Transverse colon (tissue), 4 donors: ENCODE results near the gene EPHA4. TPM values are rescaled to one million over a fixed set of nuclear protein-coding genes. Genes with fewer than 3 reads are reported as not detected.

Source experiments
- DNase-seq: peaks from one replicate; pipeline ENCODE4 v3.0.0-alpha.2; 2019
- H3K27ac ChIP-seq, 4 donors: fragments of 200-600 bp; sonication (generic); 2 replicates each; pipeline ENCODE4 v1.5.1; 2016 to 2018; ENCODE audit warnings: inconsistent platforms in 4 of 4
- H3K27me3 ChIP-seq: fragments of 200-600 bp; sonication (generic); 2 replicates; pipeline ENCODE4 v1.5.1; 2017; ENCODE audit warnings: inconsistent platforms
- H3K36me3 ChIP-seq, 4 donors: fragments of 200-600 bp; sonication (generic); 2 replicates each; pipeline ENCODE4 v1.5.1; 2017 to 2019; ENCODE audit warnings: inconsistent platforms in 4 of 4
- H3K4me1 ChIP-seq, 4 donors: fragments of 200-600 bp; sonication (generic); 2 replicates each; pipeline ENCODE4 v1.5.1; 2017 to 2020; ENCODE audit warnings: inconsistent platforms in 4 of 4
- H3K4me3 ChIP-seq, 4 donors: fragments of 200-600 bp; sonication (generic); 1 replicate in 1 of 4; 2 replicates in 3 of 4; pipeline versions ENCODE4 v1.5.1 to v1.6.1; 2017 to 2019; ENCODE audit warnings: inconsistent platforms in 4 of 4
- H3K9me3 ChIP-seq, 2 donors: fragments of 200-600 bp; sonication (generic); 2 replicates each; pipeline ENCODE4 v1.5.1; 2017 to 2019; ENCODE audit warnings: inconsistent platforms in 2 of 2
- CTCF ChIP-seq, 5 experiments: fragments of 200-600 bp in 3 of 5; fragments of 450-650 bp in 2 of 5; sonication (generic) in 3 of 5; IDR thresholded peaks; 1 replicate in 2 of 5; 2 replicates in 3 of 5; pipeline ENCODE4 v1.5.1; 2016 to 2017; ENCODE audit warnings: antibody characterized with exemption in 5 of 5, inconsistent platforms in 3 of 5, mild to moderate bottlenecking in 2 of 5, moderate library complexity in 1 of 5
- EP300 ChIP-seq: sonication (generic); formaldehyde crosslinking; IDR thresholded peaks from one replicate; pipeline ENCODE4 v1.6.1; 2017; ENCODE audit warnings: antibody characterized with exemption, low read depth
- POLR2A ChIP-seq: fragments of 450-650 bp; IDR thresholded peaks from one replicate; pipeline ENCODE4 v1.6.1; 2016; ENCODE audit warnings: antibody characterized with exemption, mild to moderate bottlenecking, moderate library complexity
- POLR2AphosphoS5 ChIP-seq, 3 donors: sonication (generic); formaldehyde crosslinking; IDR thresholded peaks; one replicate each; pipeline ENCODE4 v1.6.1; 2016; ENCODE audit warnings: antibody characterized with exemption in 3 of 3
- WGBS, 2 donors: methylation state at CpG; one replicate each; pipeline ENCODE4 v1.1.5; 2018; ENCODE audit warnings: low coverage in 1 of 2; 5-methylcytosine and 5-hydroxymethylcytosine counted together
- in situ Hi-C, 4 donors: fragments of 200-750 bp; cut with MboI; loops; one replicate each; pipeline versions ENCODE4 v1.15.0 to v1.15.1; 2017; ENCODE audit warnings: low sequenced_read_pairs in 3 of 4, low pct_ligation_motif_present in 1 of 4, low pct_unique_long_range_greater_than_20kb in 1 of 4
- intact Hi-C: fragments of 100-400 bp; cut with DNase I; formaldehyde crosslinking; loops from one replicate; pipeline ENCODE4 v1.15.1; 2023; ENCODE audit warnings: low total_unique reads
- total RNA-seq, 4 donors: library from RNA; depleted of rRNA; stranded (reverse); fragments of >200 nt; gene quantifications; one replicate each; pipeline ENCODE4 v1.1.0, GENCODE V29; 2016

The EPHA4 gene
- total RNA-seq, 4 donors from 2014 or later: 1.5 to 21.0 (median 13.8) TPM

DNA sequence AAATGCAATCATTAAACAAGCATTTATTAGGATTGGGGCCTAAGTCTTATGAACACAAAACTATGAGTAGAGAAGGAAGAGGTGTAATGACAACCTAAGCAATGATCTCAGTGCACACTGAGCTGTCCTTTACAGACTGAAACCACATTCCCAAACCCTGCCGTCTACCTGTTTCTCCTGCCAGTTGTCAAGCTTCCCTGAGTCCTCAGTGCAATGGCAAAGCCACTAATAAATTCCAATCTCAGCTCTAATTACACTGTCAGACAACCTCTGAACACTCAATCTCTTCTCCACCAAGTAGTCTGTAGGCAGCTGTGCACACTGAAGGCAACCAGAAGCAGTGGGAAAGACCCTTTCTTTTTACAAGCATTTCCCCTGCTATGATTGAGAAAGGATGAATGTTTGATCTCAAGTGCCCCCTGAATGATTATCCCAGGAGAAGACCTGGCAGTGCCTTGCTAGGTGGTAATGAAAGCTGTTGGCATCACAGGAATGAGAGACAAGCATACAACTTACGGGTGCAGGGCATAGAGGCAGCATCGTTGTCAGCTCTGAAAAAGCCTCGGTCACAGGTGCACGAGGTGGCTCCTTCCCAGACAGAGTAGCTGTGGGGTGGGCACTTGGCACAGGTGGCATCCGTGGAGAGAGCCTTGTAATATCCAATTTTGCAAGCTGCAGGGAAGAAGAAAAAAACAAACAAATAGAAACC lies 71.4 kb downstream of the EPHA4 start:
- intact Hi-C loops: no loop called here
- WGBS, 2 donors: 77 to 89% methylated on average over 4 to 6 of the region's 6 CpGs
- no peak overlapping the region for H3K4me3 ChIP-seq
- no peak overlapping the region for H3K27ac ChIP-seq
- H3K9me3 ChIP-seq: no peaks in the 10 kb centered on the region
- H3K36me3 ChIP-seq: no peaks in the 10 kb centered on the region
- in situ Hi-C loops: no loop called here
- no peak for DNase-seq
- no peak for TF ChIP-seq EP300
- TF ChIP-seq CTCF (IDR thresholded peaks at IDR 0.05): no peak
- TF ChIP-seq POLR2A: no peak
- TF ChIP-seq POLR2AphosphoS5 (IDR thresholded peaks at IDR 0.05): no peak
- H3K27me3 ChIP-seq: no peaks in the 10 kb centered on the region
- no peaks in the 10 kb centered on the region for H3K4me1 ChIP-seq

DNA sequence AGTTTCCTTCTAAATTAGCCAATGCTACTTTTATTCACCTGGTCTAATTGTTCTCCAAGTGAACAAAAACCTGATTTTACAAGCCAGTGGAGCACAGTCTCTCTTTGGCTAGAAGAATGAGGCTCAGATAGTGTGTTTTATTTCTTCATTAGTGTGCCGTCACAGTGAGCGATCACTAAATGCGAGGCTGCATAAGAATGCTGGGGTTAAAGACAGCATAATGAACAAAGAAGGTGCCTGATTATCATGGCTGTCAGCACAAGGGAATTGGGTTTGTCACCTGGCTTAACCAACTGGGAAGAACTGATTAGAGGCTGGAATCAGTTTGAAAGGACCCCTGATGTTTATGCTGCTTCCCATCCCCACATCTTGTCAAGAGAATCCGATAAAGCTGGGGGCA lies 76.4 kb downstream of the EPHA4 start:
- intact Hi-C loops: no loop called here

DNA sequence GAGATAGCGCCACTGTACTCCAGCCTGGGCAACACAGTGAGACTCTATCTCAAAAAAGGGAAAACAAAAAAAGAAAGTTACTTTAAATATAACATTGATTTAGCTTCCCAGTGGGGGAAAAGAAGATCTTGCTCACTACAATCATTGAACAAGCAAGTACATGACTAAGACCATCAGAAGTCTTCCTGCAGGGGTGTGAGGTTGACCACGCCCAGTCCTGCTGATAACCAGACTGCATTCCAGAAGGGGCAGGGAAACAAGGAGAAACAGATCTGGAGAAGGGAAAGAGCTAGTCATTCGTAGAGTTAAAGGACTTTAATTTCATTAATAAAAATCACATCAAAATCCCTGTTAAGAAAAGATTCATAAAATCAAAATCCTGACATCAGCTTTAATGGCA lies 77.5 kb downstream of the EPHA4 start:
- in situ Hi-C loops (no loop called here), intact Hi-C loops (no loop called here)
- Histone ChIP-seq H3K36me3 (no peaks in the 10 kb centered on the region), H3K9me3 (no peaks in the 10 kb centered on the region), H3K4me3 (no peak overlapping the region), H3K27ac (no peak overlapping the region), H3K4me1 (peaks cover 0 to 9% (median 5%) of the 10 kb centered on the region in 4 donors), H3K27me3 (no peaks in the 10 kb centered on the region)
- TF ChIP-seq POLR2A: no peak
- TF ChIP-seq EP300: no peak
- TF ChIP-seq CTCF (IDR thresholded peaks at IDR 0.05): no peak
- TF ChIP-seq POLR2AphosphoS5 (IDR thresholded peaks at IDR 0.05): no peak
- peak; percentile 17 for DNase-seq
- 82 to 86% methylated on average over 3 of the region's 3 CpGs for WGBS, 2 donors

More for the DNA sequence above, 76.4 kb downstream of the EPHA4 start:
- TF ChIP-seq CTCF (IDR thresholded peaks at IDR 0.05) (no peak), POLR2A (no peak), EP300 (no peak), POLR2AphosphoS5 (IDR thresholded peaks at IDR 0.05) (no peak)
- H3K4me1 ChIP-seq: peaks cover 0 to 4% (median 3%) of the 10 kb centered on the region in 4 donors
- DNase-seq: no peak
- 96 to 100% methylated on average over 1 to 4 of the region's 4 CpGs for WGBS, 2 donors
- H3K4me3 ChIP-seq: no peak overlapping the region
- in situ Hi-C loops: no loop called here
- no peaks in the 10 kb centered on the region for H3K27me3 ChIP-seq
- H3K9me3 ChIP-seq: no peaks in the 10 kb centered on the region
- H3K36me3 ChIP-seq: no peaks in the 10 kb centered on the region
- H3K27ac ChIP-seq: no peak overlapping the region

- H3K4me1 ChIP-seq: peaks cover 0 to 14% (median 7%) of the 10 kb centered on the region in 4 donors
- no peak overlapping the region for H3K4me3 ChIP-seq
- DNase-seq: no peak
- no peaks in the 10 kb centered on the region for H3K27me3 ChIP-seq
- H3K36me3 ChIP-seq: no peaks in the 10 kb centered on the region
- in situ Hi-C loops: no loop called here
- intact Hi-C loops: no loop called here
- TF ChIP-seq CTCF (IDR thresholded peaks at IDR 0.05) (no peak), EP300 (no peak), POLR2A (no peak), POLR2AphosphoS5 (IDR thresholded peaks at IDR 0.05) (no peak)
- H3K27ac ChIP-seq: no peak overlapping the region
- 82 to 90% methylated on average over 7 of the region's 7 CpGs for WGBS, 2 donors
- no peaks in the 10 kb centered on the region for H3K9me3 ChIP-seq
These were observed 78.7 kb downstream of the EPHA4 start for GRCh38 chr2:221493391-221493790.
